GM19467 (cell line): ENCODE results near the gene C1QB.

ENCODE experiments used
- ATAC-seq: cut with Tn5 transposase; IDR thresholded peaks from one replicate; pipeline ENCODE4 v1.9.1; 2021; ENCODE audit warnings: mild to moderate bottlenecking, moderate library complexity; ENCODE audit not compliant: unreplicated experiment

Gene C1QB

GRCh38 chr1:22633697-22634463 lies 19.2 kb upstream of the C1QB start:
- ATAC-seq: no peak

GRCh38 chr1:22635436-22635835 lies 17.6 kb upstream of the C1QB start:
- no peak for ATAC-seq

- no peak for ATAC-seq
Measured at GRCh38 chr1:22636353-22636752, 16.7 kb upstream of the C1QB start, which contains the start of gene C1QA. Gene C1QA (plus strand): TSS chr1:22636628. CDS start chr1:22637617, 989 bp downstream.

- no peak for ATAC-seq
Measured at GRCh38 chr1:22636927-22637326, 16.1 kb upstream of the C1QB start.

- ATAC-seq: no peak
Measured at GRCh38 chr1:22637907-22638445, 15.1 kb upstream of the C1QB start.

GRCh38 chr1:22638476-22639234 lies 14.4 kb upstream of the C1QB start:
- no peak for ATAC-seq

- ATAC-seq: no peak
Measured at GRCh38 chr1:22639286-22639685, 13.8 kb upstream of the C1QB start.

- no peak for ATAC-seq
Measured at GRCh38 chr1:22641247-22641646, 11.8 kb upstream of the C1QB start.

GRCh38 chr1:22641906-22642636 lies 11.0 kb upstream of the C1QB start:
- ATAC-seq: no peak

- ATAC-seq: no peak
Measured at GRCh38 chr1:22643381-22643780, 9.7 kb upstream of the C1QB start, which contains the start of gene C1QC. Gene C1QC (plus strand): TSS chr1:22643633. CDS start chr1:22644024, 391 bp downstream.

- no peak for ATAC-seq
Measured at GRCh38 chr1:22643928-22644327, 9.1 kb upstream of the C1QB start.

- ATAC-seq: no peak
Measured at GRCh38 chr1:22645931-22646330, 7.1 kb upstream of the C1QB start.

GRCh38 chr1:22646384-22646783 lies 6.7 kb upstream of the C1QB start:
- ATAC-seq: no peak

- ATAC-seq: no peak
Measured at GRCh38 chr1:22650089-22650693, 2.8 kb upstream of the C1QB start.

- no peak for ATAC-seq
Measured at GRCh38 chr1:22651941-22652856, 837 bp upstream of the C1QB start.

GRCh38 chr1:22654692-22655091 lies 1.7 kb downstream of the C1QB start:
- ATAC-seq: no peak

GRCh38 chr1:22658385-22659163 lies 5.5 kb downstream of the C1QB start:
- ATAC-seq: no peak

GRCh38 chr1:22660716-22661241 lies 7.7 kb downstream of the C1QB start:
- no peak for ATAC-seq

- no peak for ATAC-seq
Measured at GRCh38 chr1:22661880-22662279, 8.8 kb downstream of the C1QB start.
